ENCODE data around the gene TNS1. TPM values are rescaled to one million over a fixed set of nuclear protein-coding genes. Genes with fewer than 3 reads are reported as not detected.
"Not testable (repeated sequence)": the region's sequence is repeated elsewhere in the genome, so short reads cannot be mapped to it uniquely, and the experiment has no call there.

The TNS1 gene
- total RNA-seq, 1 donor from 2014 or later = 106 TPM

DNA sequence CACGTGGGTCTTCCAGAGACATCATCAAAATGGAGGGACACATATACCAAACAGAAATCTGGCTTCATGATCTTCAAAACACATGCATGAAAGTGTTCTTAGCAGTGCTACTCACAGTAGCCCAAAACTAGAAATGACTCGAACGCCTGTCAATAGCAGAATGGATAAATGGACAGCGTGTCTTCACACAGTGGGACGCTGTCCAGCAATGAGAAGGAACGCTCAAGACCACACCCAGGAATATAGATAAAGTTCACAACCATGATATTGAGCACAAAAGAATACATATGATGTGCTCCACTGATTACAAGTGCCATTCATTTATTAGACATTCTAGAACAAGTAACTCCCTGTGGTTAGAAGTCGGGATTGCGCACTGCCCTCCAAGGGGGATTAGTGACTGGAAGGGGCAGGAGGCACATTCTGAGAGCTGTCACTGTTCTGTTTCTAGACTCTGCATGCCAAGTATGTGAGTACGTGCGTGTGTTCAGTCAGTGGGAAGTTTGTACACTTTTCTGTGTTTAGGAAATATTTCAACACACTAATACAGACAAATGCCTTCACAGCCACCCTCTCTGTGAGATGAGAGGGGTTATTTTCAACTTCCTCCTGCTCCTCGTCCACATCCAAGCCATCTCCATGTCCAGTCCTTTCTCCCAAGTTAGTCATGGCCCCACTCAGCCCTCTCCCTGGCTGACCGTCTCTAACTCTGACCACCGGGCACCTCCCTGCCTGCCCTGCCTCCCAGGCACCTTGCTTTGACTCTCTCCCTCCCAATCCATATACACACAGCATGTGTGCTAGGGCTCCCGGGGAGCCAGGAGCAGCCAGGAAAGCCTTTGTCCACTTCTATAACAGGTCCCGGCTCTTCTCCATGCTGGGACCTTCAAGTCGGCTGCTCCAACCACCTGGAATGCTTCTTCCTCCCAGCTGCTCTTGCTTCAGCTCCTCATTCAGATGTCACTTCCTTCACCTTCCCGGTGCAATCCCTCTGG is 26.9 kb upstream of the TNS1 start:
- no peak for DNase-seq (ENCODE audit: low read depth)

DNA sequence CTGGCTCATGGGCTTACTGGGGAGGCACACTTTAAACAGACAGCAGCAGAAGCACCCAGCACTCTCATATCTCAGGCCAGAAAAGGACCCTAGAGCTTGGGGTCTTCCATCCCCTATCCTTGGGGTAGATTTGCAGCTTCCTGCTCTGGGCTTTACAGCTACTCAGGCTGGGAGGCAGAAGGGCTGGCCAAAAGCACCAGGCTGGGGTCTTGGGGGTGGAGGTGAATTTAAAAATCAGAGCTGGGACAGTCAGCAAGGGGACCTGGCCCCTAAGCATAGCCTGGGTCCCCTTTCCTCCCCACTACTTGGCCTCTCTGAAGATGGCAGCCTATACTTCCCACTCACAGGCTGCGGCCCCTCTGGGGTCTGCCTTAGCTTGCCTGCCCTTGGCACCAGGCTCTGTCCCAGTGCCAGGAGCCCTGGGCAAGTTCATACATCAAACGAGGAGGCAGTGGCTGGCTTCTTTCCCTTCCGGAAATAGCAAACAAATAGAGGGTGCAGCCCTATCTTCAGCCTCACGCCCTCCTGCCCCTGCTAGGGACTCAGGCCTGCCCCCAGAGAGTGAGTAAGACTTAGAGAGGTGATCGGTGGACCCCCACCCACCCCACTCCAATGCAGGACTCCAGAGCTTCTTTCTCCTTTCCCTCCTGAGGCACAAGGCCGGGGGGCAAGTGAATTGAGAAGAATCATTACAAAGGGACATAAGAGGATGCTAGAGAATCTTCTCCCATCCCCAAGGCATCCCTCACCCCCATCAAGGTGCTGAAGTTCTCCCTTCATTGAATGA is 26.0 kb upstream of the TNS1 start:
- no peak for DNase-seq (ENCODE audit: low read depth)

DNA sequence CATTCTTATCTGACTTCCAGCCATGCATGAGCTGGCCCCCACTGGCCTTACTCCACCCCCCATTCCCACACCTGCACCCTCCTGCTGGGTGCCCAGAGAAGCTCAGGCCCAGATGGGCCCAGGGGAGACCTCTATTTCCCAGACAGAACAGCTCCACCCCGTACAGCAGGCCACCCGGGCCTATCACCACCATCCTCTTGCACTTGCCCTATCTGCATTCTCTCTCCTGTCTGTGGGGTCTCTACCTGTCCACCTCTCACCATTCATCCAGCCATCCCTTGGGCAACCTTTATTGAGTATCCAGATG is 25.3 kb upstream of the TNS1 start:
- no peak for DNase-seq (ENCODE audit: low read depth)

DNA sequence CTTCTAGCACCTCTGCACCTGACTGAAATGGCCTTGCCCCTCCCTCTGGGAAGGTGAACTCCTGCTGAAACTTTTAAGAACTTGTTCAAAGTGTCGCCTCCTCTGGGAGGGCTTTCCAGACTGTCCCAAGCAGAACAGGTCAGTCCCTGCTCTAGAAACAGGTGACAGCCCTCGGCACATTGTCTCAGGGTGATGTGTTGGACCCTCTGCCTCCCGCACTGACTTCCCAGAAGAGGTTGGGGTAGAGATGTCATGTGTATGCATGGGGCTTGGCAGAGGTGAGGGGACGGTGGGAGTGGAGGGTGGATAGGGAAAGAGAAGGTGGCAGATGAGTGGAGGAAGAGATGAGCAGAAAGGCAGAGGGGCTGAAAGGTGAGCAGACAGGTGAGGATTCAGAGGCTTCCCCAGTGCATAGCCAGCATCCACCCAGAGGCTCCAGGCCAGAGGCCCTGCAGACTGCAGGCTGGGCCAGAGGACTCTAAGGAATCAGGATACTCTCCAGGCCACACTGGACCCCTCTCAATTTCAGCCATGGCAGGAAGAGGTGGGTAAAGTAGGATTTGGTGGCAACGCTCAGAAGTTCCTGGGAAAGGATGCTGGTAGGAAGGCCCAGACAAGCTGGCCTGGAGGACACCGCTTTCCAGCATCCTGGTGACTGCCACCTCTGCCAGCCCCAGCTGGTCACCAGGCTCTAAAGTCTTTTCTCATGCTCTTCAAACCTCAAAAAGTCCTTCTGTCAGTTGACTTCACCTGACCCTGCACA is 24.8 kb upstream of the TNS1 start:
- DNase-seq (ENCODE audit: low read depth) = no peak

DNA sequence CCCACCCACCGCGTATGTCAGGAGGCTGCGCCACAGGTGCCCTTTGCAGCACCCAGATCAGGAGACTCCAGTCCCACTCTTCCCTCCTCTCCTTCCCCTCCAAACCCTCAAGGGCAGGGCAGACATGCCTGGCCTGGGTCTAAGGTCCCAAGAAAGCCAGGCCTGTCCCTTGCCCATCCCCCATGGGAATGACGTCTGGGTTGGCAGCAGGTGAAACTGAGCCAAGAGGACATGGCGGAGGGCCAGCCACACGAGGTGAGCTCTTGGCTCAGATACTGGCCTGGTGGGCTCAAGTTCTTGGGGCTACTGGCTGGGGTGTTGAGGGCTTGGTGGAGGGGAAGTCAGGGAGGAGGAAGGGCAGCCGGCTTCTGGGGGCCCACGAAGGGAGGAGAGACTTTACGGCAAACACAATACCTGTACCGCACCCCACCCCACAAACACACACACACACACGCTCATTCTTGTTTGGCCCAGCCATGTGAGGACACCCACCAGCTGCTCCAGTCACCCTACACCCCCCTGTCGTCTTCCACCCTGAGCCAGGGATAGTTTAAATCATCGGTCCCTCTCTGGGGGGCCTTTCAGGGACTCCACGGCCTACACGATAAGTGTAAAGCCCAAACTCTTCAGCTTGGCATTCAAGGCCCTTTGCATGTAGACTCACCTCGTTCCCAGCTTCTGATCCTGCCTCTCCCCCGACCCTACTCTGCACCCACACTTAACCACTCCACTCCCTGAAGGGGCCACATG is 24.1 kb upstream of the TNS1 start:
- no peak for DNase-seq (ENCODE audit: low read depth)

DNA sequence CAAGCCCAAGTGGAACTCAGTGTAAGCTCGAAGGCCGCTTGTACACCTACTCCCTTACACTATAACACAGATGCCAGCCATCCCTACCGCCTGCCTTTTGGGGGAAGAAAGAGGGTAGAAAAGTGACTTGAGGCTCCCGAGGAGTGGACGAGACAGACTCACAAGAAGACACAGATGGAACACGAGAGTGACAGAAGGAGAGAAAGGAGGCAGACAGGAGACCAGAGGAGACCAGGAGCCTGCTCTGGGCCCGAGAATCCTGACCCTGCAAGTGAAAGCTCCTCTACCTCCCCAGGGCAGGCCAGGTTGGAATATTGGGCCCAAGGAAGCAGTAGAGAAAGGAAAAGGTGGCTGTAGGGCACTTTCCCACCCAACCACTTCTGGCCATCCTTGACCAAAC is 23.4 kb upstream of the TNS1 start:
- no peak for DNase-seq (ENCODE audit: low read depth)

DNA sequence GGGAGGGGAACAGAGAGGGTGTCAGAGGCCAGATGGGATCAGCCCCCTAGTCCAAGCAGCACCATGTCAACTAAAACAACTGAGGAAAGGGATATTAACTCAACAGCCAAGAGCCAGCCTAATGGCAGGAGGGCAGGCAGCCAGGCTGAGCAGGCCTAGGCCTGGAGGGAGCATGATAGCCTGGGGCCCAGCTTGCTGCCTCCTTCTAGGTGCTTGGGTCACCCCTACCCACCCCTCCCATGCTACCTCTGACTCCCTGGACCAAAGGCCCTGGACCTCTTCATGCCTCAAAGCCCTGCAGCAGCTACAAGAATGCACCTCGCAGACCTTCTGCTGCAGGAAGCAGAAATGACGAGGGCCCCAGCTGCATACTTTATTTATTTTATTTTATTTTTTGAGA is 22.1 kb upstream of the TNS1 start:
- DNase-seq (ENCODE audit: low read depth) = no peak

DNA sequence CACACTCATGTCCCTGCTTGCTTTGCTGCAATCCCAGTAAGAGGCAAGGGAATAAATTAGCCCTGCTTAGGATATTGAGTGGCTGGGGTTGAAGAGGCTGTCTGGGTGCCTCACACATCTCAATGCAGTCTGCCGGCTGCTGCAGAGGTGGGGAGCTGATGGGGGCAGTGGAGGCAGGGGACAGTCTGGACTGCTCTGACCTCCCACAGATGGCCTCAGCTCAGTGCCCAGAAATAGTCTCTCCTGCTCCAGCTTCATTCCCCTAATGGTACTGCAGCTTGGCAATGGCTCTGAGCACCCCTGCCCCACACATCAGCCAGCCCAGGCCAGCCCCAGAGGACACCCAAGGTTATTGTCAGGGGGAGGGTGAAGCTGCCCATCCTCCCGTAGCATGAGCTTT is 21.5 kb upstream of the TNS1 start:
- DNase-seq (ENCODE audit: low read depth) = no peak

DNA sequence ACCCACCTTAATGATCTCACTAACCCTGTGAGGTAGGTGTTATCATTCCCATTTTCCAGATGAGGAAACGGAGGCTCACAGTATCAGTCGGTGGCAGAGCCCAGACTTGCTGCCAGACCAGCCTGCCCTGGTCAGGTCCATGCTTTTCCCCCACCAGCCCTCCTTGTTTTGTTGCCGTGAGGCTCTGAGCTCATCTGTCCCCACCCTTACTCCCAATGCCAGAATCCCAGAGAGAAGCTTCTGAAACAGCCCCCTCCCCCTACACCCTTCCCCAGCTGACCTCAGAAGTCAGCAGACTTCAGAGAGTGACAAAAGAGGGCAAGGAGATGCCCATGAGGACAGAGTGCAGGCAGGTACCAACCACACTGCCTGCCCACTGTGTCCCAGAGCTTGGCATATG is 20.8 kb upstream of the TNS1 start:
- no peak for DNase-seq (ENCODE audit: low read depth)

DNA sequence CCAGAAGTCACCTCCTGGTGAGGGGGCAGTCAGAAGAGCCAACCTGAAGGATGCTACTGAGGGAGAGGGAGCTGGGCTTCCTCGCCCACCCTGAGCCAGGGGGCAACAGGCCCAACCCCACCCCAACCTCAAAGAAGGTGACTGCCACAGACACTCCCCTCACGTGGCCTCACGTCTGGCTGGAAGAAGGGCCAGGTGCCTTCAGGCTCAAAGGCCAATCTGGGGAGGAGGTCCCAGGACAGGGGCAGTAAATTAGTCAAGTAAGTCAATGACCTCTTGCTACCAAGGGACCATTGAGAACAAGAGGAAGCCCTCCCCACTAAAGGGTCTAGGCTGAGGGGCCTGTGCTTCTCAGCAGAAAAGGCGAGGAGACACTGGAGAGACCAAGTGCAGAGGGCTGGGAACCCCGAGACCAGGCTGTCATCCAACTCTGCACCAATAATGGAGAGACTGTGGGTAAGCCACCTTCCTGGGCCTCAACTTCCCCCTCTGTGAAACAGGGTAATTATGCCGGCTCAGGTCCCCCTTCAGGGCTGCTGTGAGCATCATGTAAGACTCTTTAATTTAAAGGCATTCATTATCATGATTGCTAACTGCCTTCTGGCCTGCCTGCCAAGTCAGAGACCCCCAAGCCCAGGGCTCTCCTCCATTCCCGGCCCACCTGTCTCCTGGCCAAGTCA is 20.2 kb upstream of the TNS1 start:
- DNase-seq (ENCODE audit: low read depth) = no peak

DNA sequence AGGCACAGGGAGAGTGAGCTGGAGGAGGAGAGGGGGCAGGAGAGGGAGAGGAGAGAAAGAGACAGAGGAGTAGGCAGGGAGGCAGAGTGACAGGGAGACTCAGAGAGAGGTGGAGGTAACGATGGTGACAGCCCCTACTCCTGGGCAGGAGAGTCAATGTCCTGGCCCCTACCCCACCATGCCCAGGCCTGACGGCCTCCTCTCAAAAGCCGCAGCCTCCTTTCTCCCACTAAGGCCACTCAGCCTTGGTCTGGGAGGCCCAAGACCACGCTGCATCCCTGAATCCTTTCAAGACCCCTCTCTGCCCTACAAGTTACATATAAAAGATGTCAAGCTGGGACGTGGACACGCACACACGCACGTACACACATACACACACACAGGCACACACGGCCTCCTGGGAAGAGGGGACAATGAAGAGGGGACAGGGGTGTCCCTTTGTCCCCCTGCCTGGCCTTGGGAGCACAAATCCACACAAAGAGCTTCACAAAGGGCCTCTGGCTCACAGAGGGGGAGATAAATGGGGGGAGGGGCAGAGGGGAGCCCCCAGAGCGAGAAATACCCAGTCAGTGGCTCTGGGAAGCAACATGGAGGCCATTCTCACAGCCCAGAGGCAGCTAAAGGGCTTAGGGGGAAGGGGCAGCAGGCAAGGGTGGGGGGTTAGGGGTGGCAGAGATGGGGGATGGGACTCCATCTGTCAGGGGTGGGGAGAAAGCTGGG is 19.5 kb upstream of the TNS1 start:
- no peak for DNase-seq (ENCODE audit: low read depth)

DNA sequence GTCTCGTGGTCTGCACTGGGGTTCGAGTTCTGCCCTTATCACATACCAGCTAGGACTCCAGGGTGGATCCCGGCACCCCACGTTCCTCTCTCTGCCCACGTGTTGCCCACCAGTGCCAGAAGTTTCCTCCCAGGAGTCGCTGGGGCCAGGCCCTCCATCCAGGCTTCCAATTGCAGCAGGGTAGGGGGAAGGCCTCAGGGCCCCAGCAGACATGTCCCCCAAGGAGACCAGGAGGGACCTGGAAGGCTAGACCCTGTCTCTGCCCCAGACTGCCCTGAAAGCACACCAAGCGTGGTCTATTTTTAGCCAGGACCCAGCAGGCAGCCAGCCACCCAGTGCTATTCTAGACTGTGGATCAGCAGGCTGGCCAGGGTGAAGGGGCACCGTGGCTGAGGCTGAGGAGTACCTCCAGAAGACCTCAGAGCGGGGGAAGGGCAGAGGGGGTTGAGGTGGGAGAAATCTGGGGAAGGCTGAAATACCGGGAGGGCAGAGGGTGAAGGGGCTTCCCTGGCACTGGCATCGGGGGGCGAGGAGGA is 18.8 kb upstream of the TNS1 start:
- peak; percentile 65 for DNase-seq (ENCODE audit: low read depth)

DNA sequence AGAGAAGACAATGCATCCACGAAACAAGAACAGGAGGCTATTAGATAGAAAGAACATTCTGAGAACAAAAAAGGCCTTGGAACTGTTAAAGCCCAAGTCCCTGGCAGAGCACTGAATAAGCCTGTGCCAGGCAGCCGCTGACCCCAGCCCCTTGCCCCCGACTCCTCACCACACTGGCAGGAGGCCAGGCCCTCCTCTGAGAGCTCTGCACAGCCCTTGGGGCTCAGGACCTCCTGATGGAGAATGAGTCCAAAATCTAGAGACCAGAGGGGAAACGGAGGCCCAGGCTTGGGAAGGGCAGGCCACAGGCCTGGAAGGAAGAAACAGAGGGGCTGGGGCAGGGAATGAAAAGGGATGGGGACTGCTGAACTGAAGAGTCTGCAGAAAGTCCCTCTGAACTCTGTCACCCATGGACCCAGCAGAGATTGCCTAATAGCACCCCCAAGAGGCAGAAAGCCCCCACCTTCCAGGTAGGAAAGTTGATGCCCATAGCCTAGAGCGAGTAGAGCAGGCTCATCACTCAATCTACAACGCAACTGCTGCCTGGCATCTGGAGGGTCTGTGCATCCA is 18.3 kb upstream of the TNS1 start:
- no peak for DNase-seq (ENCODE audit: low read depth)

DNA sequence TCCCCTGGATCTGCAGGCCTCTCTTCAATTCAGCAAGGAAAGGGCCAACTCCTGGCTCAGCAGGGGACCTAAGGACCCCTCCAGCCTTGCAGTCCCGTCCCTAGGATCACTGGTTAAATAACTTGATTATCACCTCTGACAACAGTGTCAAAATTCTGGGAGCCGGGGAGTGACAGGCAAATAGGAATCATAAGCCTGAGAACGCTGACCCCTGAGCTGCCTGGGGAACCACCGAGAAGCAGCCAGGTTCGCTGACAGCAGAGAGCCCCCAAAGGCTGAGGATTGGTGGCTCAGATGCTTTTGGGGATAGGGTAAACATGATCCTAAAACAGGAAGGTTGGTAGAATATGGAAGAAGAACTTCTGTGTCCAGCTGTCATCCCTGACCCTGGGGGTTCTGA is 17.5 kb upstream of the TNS1 start:
- no peak for DNase-seq (ENCODE audit: low read depth)

DNA sequence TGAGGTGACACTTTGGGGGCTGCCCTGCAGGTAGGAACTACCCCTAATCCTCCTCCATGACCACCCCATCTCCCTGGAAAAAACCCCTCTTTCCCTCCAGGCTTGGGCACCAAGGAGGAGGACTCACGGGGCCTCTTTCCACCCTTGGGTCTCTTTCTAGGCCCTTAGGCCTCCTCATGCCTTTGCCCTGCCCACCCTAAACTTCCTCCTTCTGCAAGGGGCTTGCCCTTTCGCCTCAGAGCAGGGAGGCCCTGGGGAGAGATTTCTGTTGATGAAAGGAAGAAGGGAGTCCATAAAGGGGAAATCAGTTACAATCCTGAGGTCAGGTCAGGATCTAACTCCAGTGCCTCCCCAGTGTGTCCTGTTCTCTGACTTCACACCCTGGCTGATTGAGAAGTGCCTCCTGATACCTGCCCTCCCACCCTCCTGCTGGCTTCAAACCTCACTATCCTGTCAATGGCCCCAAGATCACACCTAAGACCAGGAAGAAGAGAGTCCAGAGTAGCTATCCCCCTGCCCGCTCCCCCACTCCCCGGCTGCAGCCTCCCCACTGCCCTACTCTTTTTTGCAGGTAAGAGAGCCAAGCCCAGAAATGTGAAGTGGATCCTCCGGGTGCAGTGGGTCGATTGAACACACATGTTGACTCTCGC is 16.7 kb upstream of the TNS1 start:
- no peak for DNase-seq (ENCODE audit: low read depth)

DNA sequence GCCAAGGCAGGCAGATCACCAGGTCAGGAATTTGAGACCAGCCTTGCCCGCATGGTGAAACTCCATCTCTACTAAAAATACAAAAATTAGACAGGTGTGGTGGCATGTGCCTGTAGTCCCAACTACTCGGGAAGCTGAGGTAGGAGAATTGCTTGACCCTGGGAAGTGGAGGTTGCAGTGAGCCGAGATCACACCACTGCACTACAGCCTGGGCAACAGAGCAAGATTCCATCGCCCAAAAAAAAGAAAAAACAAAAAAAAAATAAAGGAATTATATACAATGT is 16.0 kb upstream of the TNS1 start:
- not testable (repeated sequence) for DNase-seq (ENCODE audit: low read depth)

DNA sequence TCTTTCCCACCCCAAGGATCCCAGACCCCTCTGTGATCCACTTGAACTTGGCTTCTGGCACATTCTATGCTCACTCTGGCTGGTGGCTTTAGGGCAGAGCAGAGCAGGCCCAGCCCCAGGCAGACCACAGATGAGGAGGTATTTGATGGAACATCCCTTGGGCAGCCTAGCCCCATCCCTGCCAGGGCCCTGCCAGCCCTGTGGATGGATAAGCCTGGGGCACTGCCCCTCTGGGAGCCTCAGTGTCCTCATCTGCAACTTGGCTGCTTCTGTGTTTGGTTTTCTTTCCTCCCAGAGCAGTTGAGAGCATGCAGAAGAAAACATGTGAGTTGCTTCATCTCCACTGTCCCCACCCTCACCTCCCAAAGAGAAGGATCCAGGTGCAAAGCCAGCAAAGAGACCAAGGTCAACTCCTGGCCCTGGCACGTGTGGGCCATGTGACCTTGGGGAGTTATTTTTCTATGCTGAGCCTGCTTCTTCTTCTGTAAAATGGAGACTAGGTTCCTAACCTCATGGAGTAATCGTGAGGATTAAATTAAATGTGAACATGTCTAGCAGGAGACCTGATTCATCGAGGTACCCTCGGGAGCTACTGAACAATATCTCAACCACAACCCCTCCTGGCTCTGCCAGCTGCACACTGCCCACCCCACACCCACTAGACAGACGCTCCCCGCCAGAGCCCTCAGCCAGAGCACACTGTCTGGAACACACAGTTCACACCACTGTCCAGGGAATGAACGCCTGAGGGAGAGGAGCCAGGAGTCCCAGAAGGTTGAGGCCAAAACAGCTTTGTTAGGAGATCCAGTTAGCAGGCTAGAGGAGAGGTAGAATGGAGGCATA is 14.6 kb upstream of the TNS1 start:
- peak; percentile 50 for DNase-seq (ENCODE audit: low read depth)

DNA sequence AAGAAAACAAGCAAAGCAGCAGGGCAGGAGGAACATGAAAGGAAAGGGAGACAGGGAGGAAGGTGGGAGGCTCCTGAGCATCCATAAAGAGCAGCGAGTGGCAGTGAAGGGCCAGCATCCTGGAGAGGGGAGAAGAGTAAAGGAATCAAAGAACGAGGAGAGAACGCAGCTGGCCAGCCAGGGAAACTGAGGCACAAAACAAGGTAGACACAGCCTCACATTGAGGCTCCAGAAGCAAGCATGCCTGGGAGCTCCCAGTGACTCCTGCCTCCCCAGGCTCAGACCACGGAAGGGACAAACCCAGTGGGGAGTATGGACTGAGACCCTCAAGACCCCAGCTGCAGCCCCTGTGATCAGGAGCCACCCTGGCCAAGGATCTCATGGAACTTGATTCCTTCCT is 14.0 kb upstream of the TNS1 start:
- no peak for DNase-seq (ENCODE audit: low read depth)

Data from myocyte (in vitro differentiated cells).